BLaER1 treated with 17β-estradiol and CSF1 and Interleukin-3, amounts not matched to agents 10 nM and 100 nM (cell line): Measurements from ENCODE around the gene MOB3B.
A peak's percentile ranks its signal among the peaks of the same experiment; 100 is the strongest.

Experiments
- H3K27ac ChIP-seq, 11 experiments: shearing (Covaris generic); formaldehyde crosslinking; 2 replicates each; pipeline ENCODE4 v1.8.1; 2022
- H3K27me3 ChIP-seq, 11 experiments: shearing (Covaris generic); formaldehyde crosslinking; 2 replicates each; pipeline ENCODE4 v1.8.1; 2022
- H3K36me3 ChIP-seq, 11 experiments: shearing (Covaris generic); formaldehyde crosslinking; 2 replicates each; pipeline ENCODE4 v1.8.1; 2022
- H3K4me1 ChIP-seq, 10 experiments: shearing (Covaris generic); formaldehyde crosslinking; 2 replicates each; pipeline ENCODE4 v1.8.1; 2022
- H3K4me2 ChIP-seq, 11 experiments: shearing (Covaris generic); formaldehyde crosslinking; 2 replicates each; pipeline ENCODE4 v1.8.1; 2022
- H3K4me3 ChIP-seq, 10 experiments: shearing (Covaris generic); formaldehyde crosslinking; 2 replicates each; pipeline ENCODE4 v1.8.1; 2022
- H3K9ac ChIP-seq, 11 experiments: shearing (Covaris generic); formaldehyde crosslinking; 2 replicates each; pipeline ENCODE4 v1.8.1; 2022
- H3K9me3 ChIP-seq, 11 experiments: shearing (Covaris generic); formaldehyde crosslinking; replicated peaks in 1 of 11; 2 replicates each; pipeline ENCODE4 v1.8.1; 2022
- H4K20me1 ChIP-seq, 11 experiments: shearing (Covaris generic); formaldehyde crosslinking; 2 replicates each; pipeline ENCODE4 v1.8.1; 2022
- Cebpa-rat ChIP-seq, 11 experiments: shearing (Covaris generic); IDR thresholded peaks; 2 replicates each; pipeline ENCODE4 v1.8.1; 2022

Gene MOB3B

DNA sequence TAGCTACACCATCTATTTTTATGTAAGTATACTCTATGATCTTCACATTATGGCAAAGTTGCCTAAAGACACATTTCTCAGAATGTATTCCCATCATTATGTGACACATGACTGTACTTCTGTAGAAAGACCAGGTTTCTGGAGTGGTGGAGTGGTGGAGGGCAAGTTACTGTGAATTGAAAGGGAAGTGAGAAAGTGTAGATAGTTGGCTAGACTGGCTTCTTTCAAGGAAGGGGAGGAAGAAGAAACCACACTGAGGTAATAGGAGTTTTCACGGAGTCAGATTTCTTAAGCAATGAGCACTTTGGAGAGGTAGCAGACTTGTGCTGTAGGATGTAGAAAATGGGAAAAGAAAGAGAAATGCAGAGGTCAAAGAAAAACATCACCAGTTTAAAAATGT, 181.7 kb downstream of the MOB3B start:
- Histone ChIP-seq H3K4me3 (no peak overlapping the region), H3K9me3 (peaks cover 14 to 28% (median 23%) of the 10 kb centered on the region in 11 experiments; a peak in 18 of 22 replicates), H3K4me1 (peaks cover 16 to 59% (median 26%) of the 10 kb centered on the region in 10 experiments), H3K27ac (peak overlapping the region in 1 of 11 experiments; percentile 35; a peak in 3 of 22 replicates), H4K20me1 (no peaks in the 10 kb centered on the region), H3K27me3 (no peaks in the 10 kb centered on the region), H3K4me2 (peak overlapping the region in 4 of 11 experiments; percentile 8 to 79 (median 63); a peak in 8 of 22 replicates), H3K9ac (no peak overlapping the region; a peak in 1 of 22 replicates), H3K36me3 (peaks cover 0 to 14% (median 0%) of the 10 kb centered on the region in 11 experiments; a peak in 3 of 22 replicates)
- no peak for TF ChIP-seq Cebpa-rat (IDR thresholded peaks at IDR 0.05)

DNA sequence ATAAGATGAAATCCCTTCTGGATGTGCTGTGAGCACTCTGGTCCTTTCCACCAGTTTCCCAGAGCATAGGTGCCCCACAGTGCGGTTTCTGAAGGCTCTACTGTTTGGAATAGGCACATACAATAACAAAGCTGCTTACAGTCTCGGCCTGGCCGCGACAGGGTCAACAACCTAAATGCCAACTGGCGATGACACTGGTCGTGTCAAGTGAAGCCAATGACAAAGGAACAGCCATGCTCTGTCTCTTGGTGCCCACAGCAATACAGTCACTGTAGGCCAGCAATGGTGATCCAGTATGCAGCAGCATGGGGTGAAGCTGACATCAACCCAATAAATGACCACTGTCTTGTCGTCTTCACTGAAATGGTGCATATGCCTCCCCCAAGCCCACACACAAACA, 184.8 kb downstream of the MOB3B start:
- no peaks in the 10 kb centered on the region for H4K20me1 ChIP-seq
- H3K4me1 ChIP-seq, result peaks cover 18 to 53% (median 28%) of the 10 kb centered on the region in 10 experiments
- H3K4me2 ChIP-seq, result no peak overlapping the region
- H3K27me3 ChIP-seq, result no peaks in the 10 kb centered on the region
- H3K9me3 ChIP-seq, result peaks cover 14 to 35% (median 25%) of the 10 kb centered on the region in 11 experiments; a peak in 19 of 22 replicates
- TF ChIP-seq Cebpa-rat (IDR thresholded peaks at IDR 0.05), result no peak
- H3K4me3 ChIP-seq, result no peak overlapping the region
- H3K36me3 ChIP-seq, result peaks cover 0 to 14% (median 0%) of the 10 kb centered on the region in 11 experiments; a peak in 3 of 22 replicates
- no peak overlapping the region for H3K27ac ChIP-seq
- H3K9ac ChIP-seq, result no peak overlapping the region

DNA sequence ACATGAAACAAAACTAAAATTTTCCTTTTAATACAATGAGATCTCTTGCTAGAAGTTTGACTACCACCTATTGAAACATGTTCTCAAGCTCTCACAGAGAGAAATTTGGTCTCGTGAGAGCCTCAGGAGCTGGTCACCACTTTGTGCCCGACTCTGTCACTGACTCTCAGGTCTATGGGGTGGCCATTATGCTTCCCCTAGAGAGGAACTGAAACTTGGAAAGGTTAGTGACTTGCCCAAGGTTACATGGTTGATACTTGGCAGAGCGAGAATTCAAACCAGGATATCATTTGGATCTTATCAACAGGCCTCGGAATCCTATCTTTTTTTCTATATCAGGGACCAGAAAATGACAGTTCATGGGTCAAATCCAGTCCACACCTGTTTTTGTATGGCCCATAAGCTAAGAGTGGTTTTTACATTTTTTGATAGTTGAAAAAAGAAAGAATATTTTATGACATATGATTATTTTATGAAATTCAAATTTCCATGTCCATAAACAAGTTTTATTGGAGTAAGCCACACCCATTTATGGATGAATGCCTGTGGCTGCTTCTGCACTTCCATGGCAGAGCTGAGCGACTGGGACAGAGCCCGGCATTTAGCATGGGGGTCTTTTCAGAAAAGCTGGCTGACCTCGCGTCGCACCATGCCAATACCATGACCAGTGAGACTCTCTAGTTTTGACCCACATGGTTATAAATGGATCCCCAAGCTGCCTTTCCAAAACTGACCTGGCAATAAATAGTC, 187.9 kb downstream of the MOB3B start:
- H3K9ac ChIP-seq, result peak overlapping the region in 1 of 11 experiments; percentile 52; a peak in 1 of 22 replicates
- H3K4me1 ChIP-seq, result peaks cover 26 to 55% (median 40%) of the 10 kb centered on the region in 10 experiments
- peaks cover 0 to 14% (median 0%) of the 10 kb centered on the region in 11 experiments; a peak in 3 of 22 replicates for H3K36me3 ChIP-seq
- H3K27me3 ChIP-seq, result no peaks in the 10 kb centered on the region
- no peak for TF ChIP-seq Cebpa-rat (IDR thresholded peaks at IDR 0.05)
- H3K4me2 ChIP-seq, result peak overlapping the region; percentile 48 to 92 (median 62); a peak in 21 of 22 replicates
- no peaks in the 10 kb centered on the region for H4K20me1 ChIP-seq
- H3K4me3 ChIP-seq, result no peak overlapping the region
- peak overlapping the region in 3 of 11 experiments; percentile 7 to 83 (median 56); a peak in 4 of 22 replicates for H3K27ac ChIP-seq
- peaks cover 11 to 35% (median 23%) of the 10 kb centered on the region in 11 experiments; a peak in 19 of 22 replicates for H3K9me3 ChIP-seq

DNA sequence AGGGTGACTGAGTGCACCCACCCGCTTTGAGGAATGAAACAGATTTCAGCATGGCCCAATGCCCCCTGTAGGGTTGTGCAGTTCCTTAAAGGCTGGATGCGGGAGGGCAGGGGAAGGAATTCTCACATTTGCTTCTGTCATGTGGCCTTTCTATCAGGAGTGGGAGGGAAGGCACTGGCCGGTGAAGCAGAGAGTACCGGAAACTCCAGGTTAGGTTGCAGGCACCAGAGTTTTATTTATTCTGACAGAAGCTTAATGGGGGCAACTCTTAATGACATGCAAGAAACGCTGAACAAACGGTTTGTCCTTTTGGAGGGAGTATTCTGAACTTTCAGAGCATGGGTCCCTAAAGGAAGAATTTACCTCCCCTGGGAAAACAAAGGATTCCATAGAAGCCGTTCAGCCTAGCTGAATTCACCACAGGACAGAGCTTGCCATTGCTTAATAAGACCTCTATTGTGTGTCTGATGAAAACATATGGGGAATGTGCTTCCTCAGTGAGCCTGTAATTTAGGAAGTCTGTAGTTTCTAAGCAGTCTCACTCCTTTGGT, 188.6 kb downstream of the MOB3B start:
- peak overlapping the region; percentile 48 to 92 (median 62) for H3K4me2 ChIP-seq
- TF ChIP-seq Cebpa-rat (IDR thresholded peaks at IDR 0.05), result no peak

DNA sequence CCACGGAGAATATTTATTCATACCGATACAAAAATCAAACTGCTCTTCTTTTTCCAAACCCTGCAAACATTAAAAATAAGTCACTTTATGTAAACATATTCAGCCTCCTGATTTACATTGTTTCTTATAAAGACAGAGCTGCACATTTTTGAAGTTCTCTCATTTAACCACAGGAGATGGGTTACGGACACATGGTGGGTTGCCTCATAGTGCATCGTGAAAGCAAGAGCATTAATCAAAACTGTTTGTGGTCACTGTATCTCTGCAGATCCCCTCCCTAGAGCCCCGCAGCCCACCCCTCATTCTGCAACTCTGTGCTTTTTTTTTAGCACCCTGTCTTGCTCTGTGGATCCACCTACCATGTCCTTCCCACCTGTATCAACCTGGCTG, 189.3 kb downstream of the MOB3B start:
- Histone ChIP-seq H3K9me3 (peaks cover 9 to 30% (median 19%) of the 10 kb centered on the region in 11 experiments; a peak in 18 of 22 replicates), H3K36me3 (peaks cover 0 to 14% (median 0%) of the 10 kb centered on the region in 11 experiments; a peak in 3 of 22 replicates), H3K27ac (peak overlapping the region in 3 of 11 experiments; percentile 13 to 83 (median 76); a peak in 3 of 22 replicates), H3K4me1 (peaks cover 26 to 70% (median 40%) of the 10 kb centered on the region in 10 experiments), H3K27me3 (no peaks in the 10 kb centered on the region), H3K4me2 (peak overlapping the region; percentile 48 to 92 (median 62)), H4K20me1 (no peaks in the 10 kb centered on the region), H3K9ac (peak overlapping the region in 2 of 11 experiments; percentile 36 to 74; a peak in 2 of 22 replicates), H3K4me3 (no peak overlapping the region)
- no peak for TF ChIP-seq Cebpa-rat (IDR thresholded peaks at IDR 0.05)

More for the DNA sequence above, 188.6 kb downstream of the MOB3B start:
- no peaks in the 10 kb centered on the region for H3K27me3 ChIP-seq
- no peak overlapping the region for H3K4me3 ChIP-seq
- H4K20me1 ChIP-seq, result no peaks in the 10 kb centered on the region
- peaks cover 0 to 14% (median 0%) of the 10 kb centered on the region in 11 experiments; a peak in 3 of 22 replicates for H3K36me3 ChIP-seq
- H3K9me3 ChIP-seq, result peaks cover 11 to 35% (median 22%) of the 10 kb centered on the region in 11 experiments; a peak in 19 of 22 replicates
- peaks cover 26 to 62% (median 40%) of the 10 kb centered on the region in 10 experiments for H3K4me1 ChIP-seq
- peak overlapping the region in 4 of 11 experiments; percentile 7 to 83 (median 34); a peak in 6 of 22 replicates for H3K27ac ChIP-seq
- peak overlapping the region in 3 of 11 experiments; percentile 19 to 52 (median 36); a peak in 2 of 22 replicates for H3K9ac ChIP-seq

DNA sequence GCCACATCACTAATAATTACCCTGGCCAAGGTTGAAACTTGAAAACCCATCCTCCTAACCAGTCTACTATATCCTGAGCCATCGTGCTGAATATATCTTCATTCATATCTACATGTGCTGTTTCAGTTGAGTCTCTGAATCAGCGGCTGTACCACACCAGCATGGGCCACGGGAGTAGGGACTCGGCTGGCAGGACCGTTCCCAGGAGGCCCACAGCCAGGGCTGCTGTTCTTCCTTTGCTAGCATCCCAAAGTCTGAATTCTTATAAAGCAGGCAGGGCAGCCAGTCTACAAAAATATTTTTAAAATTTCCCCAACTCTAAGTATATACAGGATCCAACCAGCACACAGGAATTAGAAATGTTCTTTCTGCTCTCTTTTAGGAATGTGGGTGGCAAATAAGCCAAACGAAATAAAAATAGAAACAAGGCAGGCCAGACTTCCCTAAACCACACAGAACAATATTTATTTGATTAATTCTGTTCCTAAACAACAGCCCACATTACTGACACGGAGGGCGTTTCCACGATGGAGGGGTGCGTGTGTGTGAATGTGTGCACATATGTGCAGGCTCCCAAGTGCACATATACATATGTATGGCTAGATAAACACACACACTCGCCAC, 189.8 kb downstream of the MOB3B start:
- no peak for TF ChIP-seq Cebpa-rat (IDR thresholded peaks at IDR 0.05)
- Histone ChIP-seq H3K27me3 (no peaks in the 10 kb centered on the region), H3K9me3 (peaks cover 7 to 25% (median 16%) of the 10 kb centered on the region in 11 experiments; a peak in 18 of 22 replicates), H3K36me3 (peaks cover 0 to 9% (median 0%) of the 10 kb centered on the region in 11 experiments; a peak in 3 of 22 replicates), H3K4me3 (no peak overlapping the region), H3K4me1 (peaks cover 26 to 75% (median 40%) of the 10 kb centered on the region in 10 experiments), H3K9ac (peak overlapping the region in 2 of 11 experiments; percentile 14 to 74; a peak in 3 of 22 replicates), H4K20me1 (no peaks in the 10 kb centered on the region), H3K4me2 (peak overlapping the region; percentile 48 to 92 (median 62); a peak in 18 of 22 replicates), H3K27ac (peak overlapping the region in 3 of 11 experiments; percentile 48 to 83 (median 76); a peak in 4 of 22 replicates)

DNA sequence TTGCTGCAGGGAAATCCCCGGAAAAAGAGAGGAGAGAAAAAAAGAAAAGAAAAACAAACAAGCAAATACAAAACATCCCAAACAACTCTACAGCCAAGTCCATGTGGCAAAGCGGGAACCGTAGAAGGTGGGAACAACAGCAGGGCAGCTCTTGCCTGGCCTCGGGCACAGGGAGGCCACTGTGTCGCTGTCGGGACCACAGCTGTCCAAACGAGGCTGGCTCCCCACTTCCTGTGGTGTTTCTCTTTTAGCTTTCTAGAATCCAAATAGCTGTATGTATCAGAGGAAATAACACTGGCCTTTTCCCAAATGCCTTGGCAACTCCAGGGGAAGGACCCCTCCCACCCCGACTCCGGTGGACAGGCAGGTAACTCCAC, 191.1 kb downstream of the MOB3B start:
- no peak for TF ChIP-seq Cebpa-rat (IDR thresholded peaks at IDR 0.05)
- H4K20me1 ChIP-seq, result no peaks in the 10 kb centered on the region
- H3K4me2 ChIP-seq, result peak overlapping the region in 6 of 11 experiments; percentile 12 to 92 (median 62); a peak in 10 of 22 replicates
- H3K4me1 ChIP-seq, result peaks cover 30 to 87% (median 43%) of the 10 kb centered on the region in 10 experiments
- H3K36me3 ChIP-seq, result no peaks in the 10 kb centered on the region
- H3K9me3 ChIP-seq, result peaks cover 0 to 15% (median 4%) of the 10 kb centered on the region in 11 experiments; a peak in 16 of 22 replicates
- H3K27me3 ChIP-seq, result no peaks in the 10 kb centered on the region
- H3K27ac ChIP-seq, result peak overlapping the region in 3 of 11 experiments; percentile 48 to 83 (median 76); a peak in 6 of 22 replicates
- H3K9ac ChIP-seq, result peak overlapping the region in 3 of 11 experiments; percentile 39 to 74 (median 71); a peak in 5 of 22 replicates
- no peak overlapping the region for H3K4me3 ChIP-seq
